Colon (tissue), 2 donors: ENCODE measurements around the gene ACER3.
A peak's percentile ranks its signal among the peaks of the same experiment; 100 is the strongest.
"Not testable (repeated sequence)": the region's sequence is repeated elsewhere in the genome, so short reads cannot be mapped to it uniquely, and the experiment has no call there.

Experiments used
- FAIRE-seq: peaks from 2 replicates; lab custom pipeline; 2012; peaks lifted over from hg19 to GRCh38; lab: Jason Lieb, UNC
- donor health status: control.
- donor health status: control.

ACER3 gene

DNA sequence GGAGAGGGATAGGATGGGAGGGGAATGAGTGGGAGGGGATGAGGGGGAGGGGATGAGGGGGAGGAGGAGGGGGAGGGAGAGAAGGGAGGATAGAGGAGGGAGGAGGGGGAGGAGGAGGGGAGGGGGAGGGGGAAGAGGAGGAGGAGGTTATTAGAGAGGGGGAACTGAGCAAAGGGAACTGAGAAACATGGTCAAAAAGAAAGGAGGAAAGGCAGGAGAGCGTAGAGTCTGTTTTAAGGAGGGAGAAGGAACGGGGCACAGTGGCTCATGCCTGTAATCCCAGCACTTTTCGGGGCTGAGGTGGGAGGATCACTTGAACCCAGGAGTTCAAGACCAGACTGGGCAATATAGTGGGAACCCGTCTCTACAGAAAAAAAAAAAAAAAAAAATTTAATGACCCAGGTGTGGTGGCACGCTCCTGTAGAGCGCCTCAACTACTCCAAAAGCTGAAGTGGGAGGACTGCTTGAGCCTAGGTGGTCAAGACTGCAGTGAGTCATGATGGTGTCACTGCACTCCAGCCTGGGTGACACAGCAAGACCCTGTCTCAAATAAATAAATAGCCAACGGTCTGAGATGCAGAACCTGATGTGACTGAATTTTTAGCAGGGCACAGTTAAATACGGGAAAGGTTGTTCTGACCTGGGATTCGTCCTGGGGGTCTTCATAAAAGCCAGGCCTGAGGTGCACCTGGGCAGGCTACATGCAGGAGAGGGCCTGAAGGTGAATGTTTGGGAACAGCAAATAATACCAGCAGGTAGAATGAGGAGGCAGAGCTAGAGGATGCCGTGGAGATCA is 177.5 kb downstream of the ACER3 start:
- FAIRE-seq = no peak

DNA sequence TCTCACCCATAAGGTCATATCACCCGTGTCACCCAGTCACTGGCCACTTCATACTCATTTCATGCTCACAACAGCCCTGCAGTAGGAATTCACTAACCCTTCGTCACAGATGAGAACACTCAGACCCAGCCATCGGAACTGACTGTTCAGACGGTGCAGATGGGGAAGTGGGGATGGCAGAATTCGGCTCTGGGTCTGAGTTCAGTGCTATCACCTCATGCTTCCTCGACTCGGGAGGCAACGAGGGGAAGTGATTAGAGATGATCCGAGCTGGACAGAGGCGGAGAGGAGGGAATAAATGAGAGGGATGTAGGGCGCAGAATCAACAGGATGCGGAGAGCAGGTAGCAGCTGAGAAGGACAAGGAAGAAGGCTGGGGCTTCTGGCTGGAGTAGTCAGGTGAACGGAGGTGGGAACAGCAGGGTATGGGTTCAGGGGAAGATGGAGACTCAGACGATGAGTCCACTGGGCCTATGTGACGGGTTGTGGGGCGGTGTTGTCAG is 178.2 kb downstream of the ACER3 start:
- FAIRE-seq = no peak

DNA sequence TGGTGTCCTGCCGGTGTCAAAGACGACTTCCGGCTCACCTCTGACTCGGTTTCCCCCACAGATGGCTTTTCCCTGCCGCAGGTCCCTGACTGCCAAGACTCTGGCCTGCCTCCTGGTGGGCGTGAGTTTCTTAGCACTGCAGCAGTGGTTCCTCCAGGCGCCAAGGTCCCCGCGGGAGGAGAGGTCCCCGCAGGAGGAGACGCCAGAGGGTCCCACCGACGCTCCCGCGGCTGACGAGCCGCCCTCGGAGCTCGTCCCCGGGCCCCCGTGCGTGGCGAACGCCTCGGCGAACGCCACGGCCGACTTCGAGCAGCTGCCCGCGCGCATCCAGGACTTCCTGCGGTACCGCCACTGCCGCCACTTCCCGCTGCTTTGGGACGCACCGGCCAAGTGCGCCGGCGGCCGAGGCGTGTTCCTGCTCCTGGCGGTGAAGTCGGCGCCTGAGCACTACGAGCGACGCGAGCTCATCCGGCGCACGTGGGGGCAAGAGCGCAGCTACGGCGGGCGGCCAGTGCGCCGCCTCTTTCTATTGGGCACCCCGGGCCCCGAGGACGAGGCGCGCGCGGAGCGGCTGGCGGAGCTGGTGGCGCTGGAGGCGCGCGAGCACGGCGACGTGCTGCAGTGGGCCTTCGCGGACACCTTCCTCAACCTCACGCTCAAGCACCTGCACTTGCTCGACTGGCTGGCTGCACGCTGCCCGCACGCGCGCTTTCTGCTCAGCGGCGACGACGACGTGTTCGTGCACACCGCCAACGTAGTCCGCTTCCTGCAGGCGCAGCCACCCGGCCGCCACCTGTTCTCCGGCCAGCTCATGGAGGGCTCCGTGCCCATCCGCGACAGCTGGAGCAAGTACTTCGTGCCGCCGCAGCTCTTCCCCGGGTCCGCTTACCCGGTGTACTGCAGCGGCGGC is 179.0 kb downstream of the ACER3 start:
- FAIRE-seq = no peak

DNA sequence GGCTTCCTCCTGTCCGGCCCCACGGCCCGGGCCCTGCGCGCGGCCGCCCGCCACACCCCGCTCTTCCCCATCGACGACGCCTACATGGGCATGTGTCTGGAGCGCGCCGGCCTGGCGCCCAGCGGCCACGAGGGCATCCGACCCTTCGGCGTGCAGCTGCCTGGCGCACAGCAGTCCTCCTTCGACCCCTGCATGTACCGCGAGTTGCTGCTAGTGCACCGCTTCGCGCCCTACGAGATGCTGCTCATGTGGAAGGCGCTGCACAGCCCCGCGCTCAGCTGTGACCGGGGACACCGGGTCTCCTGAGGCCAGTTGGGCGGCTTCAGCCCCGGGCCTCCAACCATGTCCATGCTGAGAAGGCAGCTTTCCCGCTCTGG is 179.7 kb downstream of the ACER3 start:
- FAIRE-seq = no peak

DNA sequence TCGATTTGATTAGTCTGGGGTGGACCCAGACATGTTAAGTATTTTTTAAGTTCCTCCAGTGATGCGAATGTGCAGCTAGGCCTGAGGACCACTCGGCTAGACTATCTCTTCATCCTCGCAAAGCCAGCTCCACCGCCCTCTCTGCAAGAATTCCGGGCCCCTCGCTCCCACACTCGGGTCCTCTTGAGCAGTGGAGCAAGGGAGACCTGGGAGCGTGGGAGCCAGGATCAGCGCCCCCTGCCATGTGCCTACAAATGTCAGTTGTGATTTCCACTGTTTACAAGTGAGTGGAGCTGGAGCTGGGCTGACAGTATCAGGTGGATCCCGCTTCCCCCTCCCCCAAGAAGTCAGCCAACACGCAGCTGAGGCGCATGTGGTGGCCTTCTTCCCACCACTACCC is 180.2 kb downstream of the ACER3 start:
- no peak for FAIRE-seq

DNA sequence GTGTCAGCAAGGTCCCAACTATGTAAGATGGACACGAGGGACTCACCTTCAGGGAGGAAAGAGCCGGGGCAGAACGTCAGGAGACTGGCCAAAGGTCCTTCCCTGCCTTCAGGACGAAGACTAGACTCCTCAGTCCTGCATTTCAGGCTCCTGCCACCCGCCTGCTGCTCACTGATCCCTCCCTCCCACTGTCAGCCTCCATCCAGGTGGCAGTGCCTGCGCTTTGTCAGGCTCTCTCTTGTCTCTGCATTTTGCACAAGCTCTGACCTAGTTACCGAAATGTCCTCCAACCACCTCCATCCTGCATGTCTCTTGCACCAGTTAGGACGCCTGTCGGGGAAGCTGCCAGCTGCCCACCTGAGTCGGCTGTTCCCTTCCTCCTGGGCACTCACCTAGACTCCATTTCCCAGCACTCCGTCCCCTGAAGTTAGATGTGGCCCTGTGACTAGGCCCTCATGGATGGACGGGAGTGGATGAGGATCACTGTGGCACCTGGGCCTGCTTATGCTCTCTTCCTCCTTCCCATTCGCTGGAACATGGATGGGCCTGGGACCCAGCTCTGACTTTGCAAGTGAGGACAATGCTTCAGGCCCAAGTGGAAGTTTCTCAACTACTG is 181.5 kb downstream of the ACER3 start:
- FAIRE-seq = no peak

DNA sequence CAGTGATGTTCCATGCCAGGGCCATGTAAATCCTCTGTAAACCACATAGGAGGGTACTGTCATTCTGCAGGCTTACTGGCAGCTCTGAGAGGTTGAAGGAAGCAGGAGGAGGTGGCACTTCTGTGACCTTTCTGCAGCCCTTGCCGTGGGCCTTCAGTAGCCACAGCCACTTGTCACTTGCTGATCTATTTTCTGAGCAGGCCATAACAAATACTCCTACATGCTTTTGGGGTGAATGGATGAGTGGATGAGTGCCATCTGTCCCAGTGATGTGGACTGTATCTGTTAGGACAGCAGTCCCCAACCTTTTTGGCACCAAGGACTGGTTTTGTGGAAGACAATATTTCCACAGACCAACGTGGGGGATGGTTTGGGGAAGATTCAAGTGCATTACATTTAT is 183.6 kb downstream of the ACER3 start:
- no peak for FAIRE-seq

DNA sequence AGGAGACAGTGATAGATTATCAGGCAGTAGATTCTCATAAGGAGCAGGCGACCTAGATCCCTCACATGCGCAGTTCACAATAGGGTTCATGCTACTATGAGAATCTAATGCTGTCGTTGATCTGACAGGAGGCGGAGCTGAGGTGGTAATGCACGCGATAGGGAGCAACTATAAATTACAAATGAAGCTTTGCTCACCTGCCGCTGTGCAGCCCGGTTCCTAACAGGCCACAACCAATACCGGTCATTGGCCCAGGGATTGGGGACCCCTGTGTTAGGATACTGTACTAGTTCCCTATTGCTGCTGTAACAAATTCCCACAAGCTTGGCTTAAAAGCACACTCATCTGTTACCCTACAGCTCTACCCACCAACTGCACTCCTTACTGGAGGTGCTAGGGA is 184.2 kb downstream of the ACER3 start:
- FAIRE-seq = no peak

DNA sequence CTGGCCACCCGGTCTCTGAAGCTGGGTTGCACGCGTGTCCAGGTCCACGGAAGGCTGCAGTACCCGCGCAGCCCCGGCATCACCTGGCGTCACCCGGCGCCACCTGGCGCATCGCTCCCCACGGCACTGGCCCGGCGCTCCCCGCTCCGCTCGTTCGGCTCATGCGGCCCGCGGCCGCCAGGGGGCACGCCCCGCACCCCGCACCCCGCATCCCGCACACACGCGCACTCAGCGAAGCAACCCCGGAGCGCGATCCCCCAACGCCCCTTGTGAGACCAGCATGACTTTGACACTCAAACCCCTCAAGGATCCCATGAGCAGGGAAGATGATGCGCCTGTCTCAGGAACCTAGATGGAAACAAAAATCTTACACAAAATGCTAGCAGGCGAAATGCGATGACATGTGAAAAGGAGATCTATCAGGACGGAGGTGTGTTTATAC is 185.4 kb downstream of the ACER3 start:
- FAIRE-seq = no peak

DNA sequence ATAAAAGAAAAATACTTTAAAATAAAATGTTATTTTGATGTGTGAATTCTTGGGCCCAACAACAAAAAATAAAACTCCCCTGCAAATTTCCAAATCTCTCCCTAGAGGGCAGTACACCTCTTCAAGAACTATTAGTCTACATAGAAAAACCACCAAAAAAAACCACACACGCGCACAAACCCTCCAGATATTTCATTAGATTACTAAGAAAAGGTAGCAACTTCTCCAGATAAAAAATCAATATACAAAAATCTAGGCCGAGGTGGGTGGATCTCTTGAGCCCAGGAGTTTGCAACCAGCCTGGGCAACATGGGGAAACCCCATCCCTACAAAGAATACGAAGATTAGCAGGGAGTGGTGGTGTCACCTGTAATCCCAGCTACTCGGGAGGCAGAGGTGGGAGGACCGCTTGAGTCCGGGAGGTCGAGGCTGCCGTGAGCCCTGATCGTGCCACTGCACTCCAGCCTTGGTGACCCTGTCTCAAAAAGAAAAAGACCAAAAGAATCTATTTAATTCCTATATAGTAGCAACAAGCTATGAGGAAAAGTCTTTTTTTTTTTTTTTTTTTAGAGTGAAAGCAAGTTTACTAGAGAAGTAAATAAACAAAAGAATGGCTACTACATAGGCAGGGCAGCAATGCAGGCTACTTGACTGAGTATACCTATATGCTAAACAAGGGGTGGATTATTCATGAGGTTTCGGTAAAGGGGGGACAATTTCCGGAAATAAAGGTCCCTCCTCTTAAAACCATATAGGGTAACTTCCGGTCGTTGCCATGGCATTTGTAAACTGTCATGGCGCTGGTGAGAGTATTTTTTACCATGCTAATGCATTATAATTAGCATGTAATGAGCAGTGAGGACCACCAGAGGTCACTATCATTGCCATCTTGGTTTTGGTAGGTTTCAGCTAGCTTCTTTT is 186.5 kb downstream of the ACER3 start:
- peak; percentile 76 for FAIRE-seq

DNA sequence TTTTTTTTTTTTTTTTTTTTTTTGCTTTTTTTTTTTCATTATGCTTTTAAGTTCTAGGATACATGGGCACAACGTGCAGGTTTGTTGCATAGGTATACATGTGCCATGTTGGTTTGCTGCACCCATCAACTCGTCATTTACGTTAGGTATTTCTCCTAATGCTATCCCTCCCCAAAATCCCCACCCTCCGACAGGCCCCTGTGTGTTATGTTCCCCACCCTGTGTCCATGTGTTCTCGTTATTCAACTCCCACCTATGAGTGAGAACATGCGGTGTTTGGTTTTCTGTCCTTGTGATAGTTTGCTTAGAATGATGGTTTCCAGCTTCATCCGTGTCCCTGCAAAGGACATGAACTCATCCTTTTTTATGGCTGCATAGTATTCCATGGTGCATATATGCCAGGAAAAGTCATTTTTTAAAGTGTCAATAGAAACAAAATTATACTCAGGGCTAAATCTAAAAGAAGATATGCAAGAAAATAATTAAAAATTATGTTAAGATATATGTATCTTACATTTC is 187.3 kb downstream of the ACER3 start:
- not testable (repeated sequence) for FAIRE-seq

DNA sequence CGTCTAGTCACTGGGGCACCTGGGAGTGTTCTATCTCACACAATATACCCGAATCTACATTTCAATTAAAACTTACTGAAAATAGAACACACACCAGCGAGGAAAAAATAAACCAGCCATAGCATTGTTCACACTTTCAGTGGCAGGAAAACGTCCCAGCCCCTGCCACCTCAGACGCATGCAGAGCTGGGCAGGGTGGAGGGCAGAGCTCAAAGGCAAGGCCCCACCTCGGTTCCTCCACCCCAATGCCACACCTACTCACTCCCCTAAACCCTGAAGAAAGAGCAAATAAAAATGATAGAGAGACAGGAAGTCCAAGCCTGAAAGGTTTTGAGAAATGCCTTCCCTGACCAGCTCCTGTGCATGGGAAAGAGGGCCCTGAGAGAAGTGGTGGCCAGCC is 188.3 kb downstream of the ACER3 start:
- FAIRE-seq = no peak

DNA sequence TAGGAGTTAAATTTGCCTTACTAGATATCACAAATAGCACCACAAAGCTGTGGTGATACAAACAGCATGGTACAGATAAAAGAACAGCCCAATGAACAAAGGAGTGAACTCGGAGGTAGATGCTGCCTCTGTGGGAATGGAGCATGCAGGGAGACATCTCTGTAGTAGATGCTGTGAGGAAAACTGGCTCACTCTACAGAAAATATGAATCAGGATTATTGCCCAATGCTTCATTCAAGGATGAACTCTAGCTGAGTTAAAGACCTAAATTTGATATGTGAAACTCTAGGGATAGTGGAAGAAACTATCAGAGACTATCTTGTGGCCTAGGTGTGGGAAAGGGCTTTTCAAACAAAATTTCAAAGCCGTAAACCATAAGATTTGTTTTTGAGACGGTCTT is 190.8 kb downstream of the ACER3 start:
- no peak for FAIRE-seq

DNA sequence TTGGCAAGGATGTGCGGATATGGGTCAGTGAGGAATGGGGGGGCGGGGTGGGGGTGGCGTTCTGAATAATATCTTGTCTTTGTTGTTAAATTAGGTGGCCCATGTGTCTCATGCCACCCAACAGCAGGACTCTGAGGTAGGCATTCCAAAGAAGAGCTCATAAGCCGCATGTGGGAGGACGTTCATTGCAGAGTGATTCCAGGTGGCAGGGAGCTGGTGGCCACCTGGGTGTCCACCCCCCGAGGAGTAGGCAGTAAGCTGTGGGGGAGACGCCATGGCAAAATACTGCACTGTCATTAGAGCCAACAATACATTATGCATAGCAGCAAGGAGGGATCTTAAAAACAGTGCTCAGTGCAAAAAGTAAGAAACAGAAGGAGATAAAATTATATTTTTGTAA is 191.8 kb downstream of the ACER3 start:
- FAIRE-seq = no peak

DNA sequence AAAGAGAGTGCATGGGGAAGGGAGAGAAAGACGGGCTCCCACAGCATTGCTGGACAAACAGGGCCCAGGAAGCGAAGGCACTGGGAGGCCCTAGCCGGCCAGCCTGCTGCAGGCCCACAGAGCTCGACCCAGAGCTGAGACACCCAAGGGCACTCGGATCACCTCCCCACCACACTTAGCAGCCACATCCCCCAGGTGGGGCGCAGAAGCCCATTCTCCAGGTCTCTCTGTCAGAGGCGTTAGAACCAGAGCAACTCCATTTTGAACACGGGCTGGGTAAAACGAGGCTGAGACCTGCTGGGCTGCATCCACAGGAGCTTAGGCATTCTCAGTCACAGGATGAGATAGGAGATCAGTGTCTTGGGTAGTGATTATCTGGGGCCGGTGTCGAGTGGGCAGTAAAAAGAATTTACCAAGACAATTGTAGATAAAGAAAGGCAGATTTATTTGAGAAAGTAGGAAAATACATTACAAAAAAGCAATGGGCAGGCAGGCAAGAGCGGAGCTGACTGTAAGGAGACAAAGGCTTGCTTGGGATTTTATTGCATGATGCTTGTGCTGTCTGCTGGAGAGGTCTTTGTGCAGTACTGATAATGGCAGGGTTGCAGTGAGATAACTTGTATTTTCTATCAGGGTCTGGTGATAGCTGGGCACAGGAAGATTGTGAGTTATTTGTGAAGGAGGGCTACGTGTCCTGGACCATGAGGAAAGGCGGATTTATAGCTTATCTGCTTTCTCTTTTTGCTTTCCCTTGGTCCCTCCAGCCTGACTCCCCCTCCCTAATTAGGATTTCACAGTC is 192.7 kb downstream of the ACER3 start:
- no peak for FAIRE-seq

DNA sequence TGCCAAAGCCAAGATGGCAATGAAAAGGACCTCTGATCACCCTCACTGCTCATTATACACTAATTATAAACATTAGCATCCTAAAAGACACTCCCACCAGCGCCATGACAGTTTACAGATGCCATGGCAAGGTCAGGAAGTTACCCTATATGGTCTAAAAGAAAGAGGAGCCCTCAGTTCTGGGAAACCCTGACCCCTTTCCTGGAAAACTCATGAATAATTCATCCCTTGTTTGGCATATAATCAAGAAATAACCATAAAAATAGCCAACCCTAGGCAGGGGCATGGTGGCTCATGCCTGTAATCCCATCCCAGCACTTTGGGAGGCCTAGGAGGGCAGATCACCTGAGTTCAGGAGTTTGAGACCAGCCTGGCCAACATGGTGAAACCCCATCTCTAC is 193.4 kb downstream of the ACER3 start:
- FAIRE-seq = no peak

DNA sequence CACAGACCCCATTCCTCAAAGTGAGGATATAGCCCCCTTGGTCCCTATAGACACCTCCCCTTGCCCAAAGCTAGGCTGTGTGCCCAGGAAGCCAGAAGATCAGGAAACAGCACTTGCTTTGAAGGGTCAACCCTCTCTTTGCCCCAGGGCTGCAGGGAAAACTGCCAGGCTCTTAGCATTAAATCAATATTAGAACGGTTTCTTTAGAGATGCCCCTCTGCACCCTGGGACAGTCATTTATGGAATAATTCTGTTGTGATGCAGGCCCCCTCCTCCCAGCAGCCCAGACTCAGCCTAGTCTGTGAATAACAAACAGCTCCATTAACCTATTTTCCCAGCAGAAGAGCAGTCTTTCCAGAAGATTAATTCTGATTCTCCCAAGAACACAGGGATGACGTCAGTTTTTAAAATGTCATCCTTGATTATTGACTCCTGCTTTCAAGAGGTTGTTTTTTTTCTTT is 194.4 kb downstream of the ACER3 start:
- no peak for FAIRE-seq

DNA sequence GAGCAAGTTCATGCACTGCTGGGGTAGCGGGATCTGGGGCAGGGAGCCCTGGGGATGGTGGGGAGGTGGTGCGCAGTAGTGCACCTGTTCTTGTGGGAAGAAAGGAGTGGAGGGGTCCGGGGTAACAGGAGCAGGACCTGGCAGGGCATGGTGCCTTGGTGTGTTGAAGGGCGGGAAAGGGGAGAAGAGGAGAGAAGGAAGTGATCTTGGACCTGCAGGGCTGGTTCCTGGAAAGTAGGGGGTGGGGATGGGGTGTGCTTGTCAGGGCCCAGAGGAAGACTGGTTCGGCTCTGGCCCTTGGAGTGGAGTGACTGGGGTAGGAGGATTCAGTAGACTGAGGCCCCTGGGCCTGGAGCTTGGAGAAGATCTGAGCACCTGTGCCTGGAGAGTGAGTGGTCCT is 195.2 kb downstream of the ACER3 start:
- FAIRE-seq = no peak

DNA sequence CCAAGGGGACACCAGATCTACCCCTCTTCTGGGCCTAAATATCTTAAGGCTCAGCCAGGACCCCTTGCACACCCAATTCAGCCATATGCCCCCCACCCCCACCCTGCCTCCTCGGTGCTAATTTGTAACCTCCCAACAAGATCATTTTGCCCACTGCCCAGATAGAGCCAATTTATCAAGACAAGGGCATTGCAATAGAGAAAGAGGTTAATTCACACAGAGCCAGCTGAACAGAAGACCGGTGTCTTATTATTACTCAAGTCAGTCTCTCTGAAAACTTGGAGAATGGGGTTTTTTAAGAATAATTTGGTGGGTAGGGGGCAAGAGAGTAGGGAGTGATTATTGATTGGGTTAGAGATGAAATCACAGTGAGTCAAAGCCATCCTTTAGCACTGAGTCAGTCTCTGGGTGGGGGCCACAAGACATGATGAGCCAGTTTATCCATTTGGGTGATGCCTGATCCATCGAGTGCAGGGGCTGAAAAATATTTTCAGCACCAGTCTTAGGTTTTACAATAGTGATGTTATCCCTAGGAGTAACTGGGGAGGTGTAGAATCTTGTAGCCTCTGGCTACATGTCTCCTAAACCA is 196.2 kb downstream of the ACER3 start:
- FAIRE-seq = no peak

DNA sequence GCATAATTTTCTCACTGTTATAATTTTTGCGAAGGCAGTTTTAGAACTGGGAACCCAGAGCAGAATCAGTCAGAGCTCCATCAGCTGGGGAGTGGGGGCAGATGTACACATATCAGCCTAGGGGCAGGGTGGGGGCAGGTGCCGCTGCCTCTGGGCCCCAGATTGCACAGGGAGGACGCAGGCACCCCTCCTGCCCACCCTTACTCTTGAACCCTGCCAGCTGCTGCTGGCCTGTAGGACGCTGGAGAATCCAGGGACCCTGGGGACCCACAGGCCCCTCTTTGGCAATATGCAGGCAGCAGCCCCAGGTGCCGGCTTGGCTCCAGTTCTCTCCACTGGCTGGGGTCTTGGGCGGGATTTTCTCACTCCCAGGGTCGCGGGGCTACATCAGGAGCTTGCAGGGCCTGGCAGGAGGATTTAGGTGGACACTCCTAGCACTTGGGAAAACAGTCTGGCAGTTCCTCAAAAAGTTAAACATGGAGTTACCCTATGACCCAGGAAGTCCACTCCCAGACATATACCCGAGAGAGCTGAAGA is 197.3 kb downstream of the ACER3 start:
- FAIRE-seq = no peak
